ENCODE data around the gene ZSCAN23. TPM values are rescaled to one million over a fixed set of nuclear protein-coding genes. Genes with fewer than 3 reads are reported as not detected.

Gene ZSCAN23
- 0.53 and 12.4 TPM in 2 replicates for total RNA-seq

GRCh38 chr6:28443112-28443773 lies at the start of gene ZSCAN23:
ZSCAN23 (minus strand) TSS chr6:28443491; CDS start chr6:28436266, 7,225 bp downstream.

GRCh38 chr6:28399350-28400121 lies 43.8 kb downstream of the ZSCAN23 start, which contains the start of gene ZSCAN12:
ZSCAN12 (minus strand) TSS chr6:28399747; CDS start chr6:28398405, 1,342 bp downstream.

Other genes starting within 250 kb of the ZSCAN23 start
- 4.9 and 6.4 TPM in 2 replicates for gene ZSCAN9, start 218.2 kb downstream of the ZSCAN23 start, total RNA-seq
- gene ZKSCAN4, start 191.2 kb downstream of the ZSCAN23 start, total RNA-seq: 4.3 and 4.4 TPM in 2 replicates
- gene NKAPL, start 184.2 kb downstream of the ZSCAN23 start, total RNA-seq: 0.29 and 1.6 TPM in 2 replicates
- 13.8 and 16.7 TPM in 2 replicates for gene ZSCAN26, start 176.3 kb downstream of the ZSCAN23 start, total RNA-seq
- 5.5 TPM in 2 replicates for gene PGBD1, start 161.9 kb downstream of the ZSCAN23 start, total RNA-seq
- gene ZSCAN31, start 107.3 kb downstream of the ZSCAN23 start, total RNA-seq: 6.2 and 7.2 TPM in 2 replicates
- gene ZKSCAN3, start 93.5 kb downstream of the ZSCAN23 start, total RNA-seq: 2.9 and 3.9 TPM in 2 replicates
- 2.3 and 4.4 TPM in 2 replicates for gene ZSCAN12, start 43.7 kb downstream of the ZSCAN23 start, total RNA-seq
- gene GPX6, start 72.3 kb upstream of the ZSCAN23 start, total RNA-seq: not detected in 2 replicates
- not detected in 2 replicates for gene GPX5, start 82.4 kb upstream of the ZSCAN23 start, total RNA-seq

Data from myometrial cell (primary cell).